ENCODE measurements around the gene AFDN.

The AFDN gene
- 32.3 to 89.7 (median 71.8) reads per million in 9 experiments for total RNA-seq

- peaks cover 31 to 49% of the 10 kb centered on the region in 2 donors for H3K27me3 Mint-ChIP-seq
- ATAC-seq (replicated peaks) (peak; percentile 34), DNase-seq (no peak)
Observed at GRCh38 chr6:167826896-167827582, at the start of gene AFDN. TSS of gene AFDN (plus strand) at chr6:167826911. CDS start at chr6:167827133, 222 bp downstream.

GRCh38 chr6:167778497-167779128 is 48.1 kb upstream of the AFDN start:
- Mint-ChIP-seq H3K36me3 (ENCODE audit: insufficient read depth) (no peaks in the 10 kb centered on the region), H3K4me3 (no peak overlapping the region), H3K27me3 (peaks cover 22 to 71% of the 10 kb centered on the region in 2 donors), H3K4me1 (ENCODE audit: low read depth in 2 of 2) (peaks cover 0 to 1% of the 10 kb centered on the region in 2 donors), H3K27ac (no peak overlapping the region), H3K9me3 (no peaks in the 10 kb centered on the region)
- DNase-seq (no peak), ATAC-seq (replicated peaks) (no peak)

More at GRCh38 chr6:167826896-167827582, at the start of gene AFDN:
- Mint-ChIP-seq H3K4me1 (ENCODE audit: low read depth in 2 of 2) (peaks cover 12% of the 10 kb centered on the region in 2 donors), H3K27ac (peak within 1 kb of the TSS; percentile 60 to 86), H3K36me3 (ENCODE audit: insufficient read depth) (peaks cover 22% of the 10 kb centered on the region), H3K4me3 (peak within 1 kb of the TSS; percentile 85 to 90), H3K9me3 (no peaks in the 10 kb centered on the region)

GRCh38 chr6:167779129-167779992 is 47.4 kb upstream of the AFDN start:
- DNase-seq, result no peak
- H3K4me3 Mint-ChIP-seq, result no peak overlapping the region
- H3K4me1 Mint-ChIP-seq (ENCODE audit: low read depth in 2 of 2), result peaks cover 0 to 1% of the 10 kb centered on the region in 2 donors
- H3K27me3 Mint-ChIP-seq, result peaks cover 22 to 71% of the 10 kb centered on the region in 2 donors
- no peak overlapping the region for H3K27ac Mint-ChIP-seq
- H3K36me3 Mint-ChIP-seq (ENCODE audit: insufficient read depth), result no peaks in the 10 kb centered on the region
- ATAC-seq (replicated peaks), result no peak
- no peaks in the 10 kb centered on the region for H3K9me3 Mint-ChIP-seq

GRCh38 chr6:167779993-167780655 is 46.6 kb upstream of the AFDN start:
- ATAC-seq (replicated peaks), result no peak
- H3K27ac Mint-ChIP-seq, result no peak overlapping the region
- no peaks in the 10 kb centered on the region for H3K9me3 Mint-ChIP-seq
- no peak overlapping the region for H3K4me3 Mint-ChIP-seq
- no peaks in the 10 kb centered on the region for H3K36me3 Mint-ChIP-seq (ENCODE audit: insufficient read depth)
- peaks cover 22 to 68% of the 10 kb centered on the region in 2 donors for H3K27me3 Mint-ChIP-seq
- H3K4me1 Mint-ChIP-seq (ENCODE audit: low read depth in 2 of 2), result peaks cover 0 to 1% of the 10 kb centered on the region in 2 donors
- DNase-seq, result no peak

- DNase-seq, result no peak
- Mint-ChIP-seq H3K9me3 (no peaks in the 10 kb centered on the region), H3K27me3 (peaks cover 21 to 57% of the 10 kb centered on the region in 2 donors), H3K36me3 (ENCODE audit: insufficient read depth) (no peaks in the 10 kb centered on the region), H3K27ac (no peak overlapping the region), H3K4me1 (ENCODE audit: low read depth in 2 of 2) (peaks cover 0 to 1% of the 10 kb centered on the region in 2 donors), H3K4me3 (no peak overlapping the region)
- ATAC-seq (replicated peaks), result no peak
Observed at GRCh38 chr6:167781066-167781767, 45.5 kb upstream of the AFDN start.

GRCh38 chr6:167781868-167782267 is 44.8 kb upstream of the AFDN start:
- H3K27me3 Mint-ChIP-seq, result peaks cover 15 to 50% of the 10 kb centered on the region in 2 donors
- H3K27ac Mint-ChIP-seq, result no peak overlapping the region
- ATAC-seq (replicated peaks) (no peak), DNase-seq (no peak)
- no peaks in the 10 kb centered on the region for H3K36me3 Mint-ChIP-seq (ENCODE audit: insufficient read depth)
- no peak overlapping the region for H3K4me3 Mint-ChIP-seq
- H3K4me1 Mint-ChIP-seq (ENCODE audit: low read depth in 2 of 2), result no peaks in the 10 kb centered on the region
- no peaks in the 10 kb centered on the region for H3K9me3 Mint-ChIP-seq

GRCh38 chr6:167782698-167783517 is 43.8 kb upstream of the AFDN start:
- H3K27me3 Mint-ChIP-seq, result peaks cover 21 to 40% of the 10 kb centered on the region in 2 donors
- no peaks in the 10 kb centered on the region for H3K36me3 Mint-ChIP-seq (ENCODE audit: insufficient read depth)
- DNase-seq, result no peak
- no peak overlapping the region for H3K27ac Mint-ChIP-seq
- ATAC-seq (replicated peaks), result no peak
- no peaks in the 10 kb centered on the region for H3K4me1 Mint-ChIP-seq (ENCODE audit: low read depth in 2 of 2)
- H3K9me3 Mint-ChIP-seq, result no peaks in the 10 kb centered on the region
- H3K4me3 Mint-ChIP-seq, result no peak overlapping the region

GRCh38 chr6:167786853-167787675 is 39.6 kb upstream of the AFDN start:
- Mint-ChIP-seq H3K4me3 (no peak overlapping the region), H3K36me3 (ENCODE audit: insufficient read depth) (no peaks in the 10 kb centered on the region), H3K9me3 (no peaks in the 10 kb centered on the region), H3K4me1 (ENCODE audit: low read depth in 2 of 2) (no peaks in the 10 kb centered on the region), H3K27me3 (peaks cover 20 to 25% of the 10 kb centered on the region in 2 donors), H3K27ac (no peak overlapping the region)
- ATAC-seq (replicated peaks), result no peak
- DNase-seq, result no peak

- H3K27me3 Mint-ChIP-seq, result peaks cover 24 to 30% of the 10 kb centered on the region in 2 donors
- ATAC-seq (replicated peaks), result no peak
- no peak overlapping the region for H3K27ac Mint-ChIP-seq
- no peaks in the 10 kb centered on the region for H3K4me1 Mint-ChIP-seq (ENCODE audit: low read depth in 2 of 2)
- no peaks in the 10 kb centered on the region for H3K36me3 Mint-ChIP-seq (ENCODE audit: insufficient read depth)
- H3K4me3 Mint-ChIP-seq, result no peak overlapping the region
- DNase-seq, result no peak
- no peaks in the 10 kb centered on the region for H3K9me3 Mint-ChIP-seq
Observed at GRCh38 chr6:167787896-167788562, 38.7 kb upstream of the AFDN start.

GRCh38 chr6:167788563-167788903 is 38.2 kb upstream of the AFDN start:
- no peaks in the 10 kb centered on the region for H3K36me3 Mint-ChIP-seq (ENCODE audit: insufficient read depth)
- no peak for DNase-seq

GRCh38 chr6:167789358-167789757 is 37.4 kb upstream of the AFDN start:
- no peaks in the 10 kb centered on the region for H3K36me3 Mint-ChIP-seq (ENCODE audit: insufficient read depth)
- no peaks in the 10 kb centered on the region for H3K9me3 Mint-ChIP-seq
- ATAC-seq (replicated peaks) (no peak), DNase-seq (no peak)
- no peaks in the 10 kb centered on the region for H3K4me1 Mint-ChIP-seq (ENCODE audit: low read depth in 2 of 2)
- H3K27ac Mint-ChIP-seq, result no peak overlapping the region
- no peak overlapping the region for H3K4me3 Mint-ChIP-seq
- H3K27me3 Mint-ChIP-seq, result peaks cover 36 to 43% of the 10 kb centered on the region in 2 donors

More at GRCh38 chr6:167788563-167788903, 38.2 kb upstream of the AFDN start:
- Mint-ChIP-seq H3K9me3 (no peaks in the 10 kb centered on the region), H3K27ac (no peak overlapping the region), H3K4me1 (ENCODE audit: low read depth in 2 of 2) (no peaks in the 10 kb centered on the region), H3K4me3 (no peak overlapping the region), H3K27me3 (peaks cover 29 to 35% of the 10 kb centered on the region in 2 donors)
- ATAC-seq (replicated peaks), result no peak
